Mesendoderm (in vitro differentiated cells): ENCODE data around the gene DAB1.

Source experiments
- DNase-seq: peaks from one replicate; pipeline ENCODE4 v3.0.0; 2013
- H2AK5ac ChIP-seq: 2 replicates; pipeline ENCODE4 v1.6.1; 2013; ENCODE audit warnings: low read length, inconsistent platforms
- H2BK120ac ChIP-seq: 2 replicates; pipeline ENCODE4 v1.6.1; 2013; ENCODE audit warnings: low read depth, mild to moderate bottlenecking, low read length, moderate library complexity, mixed read lengths
- H2BK15ac ChIP-seq: replicated peaks from 2 replicates; pipeline ENCODE4 v1.6.1; 2013; ENCODE audit warnings: low read depth, mild to moderate bottlenecking, moderate library complexity
- H2BK5ac ChIP-seq: 2 replicates; pipeline ENCODE4 v1.6.1; 2013; ENCODE audit warnings: low read length, inconsistent platforms
- H3K18ac ChIP-seq: 2 replicates; pipeline ENCODE4 v1.6.1; 2013; ENCODE audit warnings: mild to moderate bottlenecking, low read length, mixed read lengths
- H3K23ac ChIP-seq: one replicate; pipeline ENCODE4 v1.6.1; 2013; ENCODE audit warnings: low read length
- H3K27ac ChIP-seq: 2 replicates; pipeline ENCODE4 v1.5.1; 2013; ENCODE audit warnings: low read depth, mild to moderate bottlenecking, inconsistent platforms, low read length, moderate library complexity
- H3K27me3 ChIP-seq: 2 replicates; pipeline ENCODE4 v1.6.1; 2013; ENCODE audit warnings: low read length, control low read depth, mild to moderate bottlenecking, inconsistent platforms; ENCODE audit not compliant: insufficient read depth, poor library complexity
- H3K36me3 ChIP-seq: 2 replicates; pipeline ENCODE4 v1.6.1; 2013; ENCODE audit warnings: low read length, inconsistent platforms; ENCODE audit not compliant: control insufficient read depth, insufficient read depth
- H3K4ac ChIP-seq: one replicate; pipeline ENCODE4 v1.6.1; 2013; ENCODE audit warnings: low read depth, mild to moderate bottlenecking, low read length, moderate library complexity
- H3K4me1 ChIP-seq: 2 replicates; pipeline ENCODE4 v1.6.1; 2013; ENCODE audit warnings: low read depth, low read length, inconsistent platforms; ENCODE audit not compliant: control insufficient read depth
- H3K4me2 ChIP-seq: 2 replicates; pipeline ENCODE4 v1.6.1; 2013; ENCODE audit warnings: low read length
- H3K4me3 ChIP-seq: 2 replicates; pipeline ENCODE4 v1.5.1; 2013; ENCODE audit warnings: mild to moderate bottlenecking, low read length
- H3K56ac ChIP-seq: one replicate; pipeline ENCODE4 v1.6.1; 2013; ENCODE audit warnings: low read length
- H3K79me1 ChIP-seq: 2 replicates; pipeline ENCODE4 v1.6.1; 2013; ENCODE audit warnings: low read length, inconsistent platforms
- H3K79me2 ChIP-seq: 2 replicates; pipeline ENCODE4 v1.6.1; 2013; ENCODE audit warnings: mild to moderate bottlenecking, low read length; ENCODE audit not compliant: control insufficient read depth, insufficient read depth
- H3K9ac ChIP-seq: 2 replicates; pipeline ENCODE4 v1.6.1; 2013; ENCODE audit warnings: low read length, inconsistent platforms
- H4K5ac ChIP-seq: one replicate; pipeline ENCODE4 v1.6.1; 2013; ENCODE audit warnings: low read length
- H4K8ac ChIP-seq: one replicate; pipeline ENCODE4 v1.6.1; 2013; ENCODE audit warnings: low read depth, mild to moderate bottlenecking, control low read depth, low read length, moderate library complexity
- WGBS: extraction: QIAGEN DNeasy Blood & Tissue Kit; methylation state at CpG from one replicate; pipeline ENCODE4 v1.1.7; 2013; ENCODE audit warnings: low lambda C conversion rate, missing lambda C conversion rate; ENCODE audit not compliant: insufficient coverage; ENCODE audit errors: extremely low coverage; 5-methylcytosine and 5-hydroxymethylcytosine counted together

DAB1 gene

DNA sequence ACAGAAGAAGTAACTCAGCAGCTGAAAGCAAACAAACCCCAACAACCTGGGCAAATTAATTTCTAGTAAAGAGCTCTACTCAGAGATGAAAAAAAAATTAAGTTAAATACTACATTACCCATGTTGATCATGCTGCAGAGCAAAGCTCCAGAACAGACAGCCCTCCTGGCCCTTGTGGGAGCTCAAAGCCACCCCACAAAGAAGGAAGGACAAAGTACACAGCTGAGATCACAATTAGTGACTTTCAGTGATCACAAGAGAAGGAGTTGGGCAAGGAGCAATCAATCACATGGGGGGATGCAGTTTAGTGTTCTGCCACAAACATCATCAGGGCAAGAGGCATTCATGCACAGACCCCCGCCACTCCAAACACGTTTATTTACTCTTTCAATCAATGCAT lies 114.2 kb downstream of the DAB1 start:
- Histone ChIP-seq H2BK120ac (no peak overlapping the region), H3K9ac (no peak overlapping the region), H3K18ac (no peak overlapping the region), H3K79me2 (no peaks in the 10 kb centered on the region), H3K23ac (no peak overlapping the region), H3K4me2 (no peak overlapping the region), H3K4ac (no peak overlapping the region), H2AK5ac (no peak overlapping the region), H3K4me1 (no peaks in the 10 kb centered on the region), H3K27ac (no peak overlapping the region), H3K79me1 (peaks cover 3% of the 10 kb centered on the region), H3K27me3 (no peaks in the 10 kb centered on the region), H2BK15ac (no peak overlapping the region), H3K4me3 (no peak overlapping the region), H3K56ac (no peak overlapping the region), H3K36me3 (no peaks in the 10 kb centered on the region), H2BK5ac (no peak overlapping the region), H4K5ac (no peak overlapping the region), H4K8ac (no peak overlapping the region)
- no peak for DNase-seq
- no CpG with 5 or more reads among the region's 2 CpGs for WGBS

- peaks cover 9% of the 10 kb centered on the region for H3K4me1 ChIP-seq
- no peak overlapping the region for H3K4me3 ChIP-seq
- no CpG with 5 or more reads among the region's 4 CpGs for WGBS
- no peak overlapping the region for H3K18ac ChIP-seq
- H3K36me3 ChIP-seq: no peaks in the 10 kb centered on the region
- no peak overlapping the region for H2BK5ac ChIP-seq
- no peaks in the 10 kb centered on the region for H3K27me3 ChIP-seq
- no peak overlapping the region for H2AK5ac ChIP-seq
- no peak overlapping the region for H4K5ac ChIP-seq
- H3K4me2 ChIP-seq: no peak overlapping the region
- no peaks in the 10 kb centered on the region for H3K79me2 ChIP-seq
- H3K27ac ChIP-seq: no peak overlapping the region
- no peak overlapping the region for H3K23ac ChIP-seq
- H3K79me1 ChIP-seq: peaks cover 7% of the 10 kb centered on the region
- H2BK15ac ChIP-seq: no peak overlapping the region
- H3K9ac ChIP-seq: no peak overlapping the region
- peak; percentile 94 for DNase-seq
- no peak overlapping the region for H3K56ac ChIP-seq
- H2BK120ac ChIP-seq: no peak overlapping the region
- H4K8ac ChIP-seq: no peak overlapping the region
- no peak overlapping the region for H3K4ac ChIP-seq
Observed at GRCh38 chr1:57307392-57308170, 116.3 kb downstream of the DAB1 start.

DNA sequence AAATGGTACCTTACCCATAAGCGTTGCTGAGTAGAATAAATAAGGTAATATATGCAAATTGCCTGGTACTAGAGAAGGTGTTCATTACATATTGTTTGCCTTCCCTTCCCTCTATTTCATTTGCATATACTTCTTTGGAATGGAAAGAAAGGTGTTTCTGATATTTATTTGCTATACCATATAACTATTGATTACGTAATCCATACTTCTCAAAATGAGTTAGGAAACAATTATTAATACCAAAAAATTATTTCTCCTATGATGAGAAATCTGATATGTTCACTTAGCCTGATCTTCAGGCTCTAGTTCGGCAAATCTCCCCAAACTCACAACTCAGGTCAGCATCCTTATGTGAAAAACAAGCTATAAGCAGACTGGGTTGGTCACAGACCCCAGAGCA lies 119.3 kb downstream of the DAB1 start:
- no peak overlapping the region for H3K9ac ChIP-seq
- no peak overlapping the region for H3K23ac ChIP-seq
- no peak overlapping the region for H2AK5ac ChIP-seq
- H3K36me3 ChIP-seq: no peaks in the 10 kb centered on the region
- H3K4ac ChIP-seq: no peak overlapping the region
- no peak overlapping the region for H2BK5ac ChIP-seq
- H2BK120ac ChIP-seq: no peak overlapping the region
- DNase-seq: no peak
- H3K4me2 ChIP-seq: no peak overlapping the region
- peak overlapping the region; percentile 25 for H3K18ac ChIP-seq
- no peak overlapping the region for H3K27ac ChIP-seq
- H4K5ac ChIP-seq: no peak overlapping the region
- no peak overlapping the region for H3K4me3 ChIP-seq
- peaks cover 11% of the 10 kb centered on the region for H3K79me1 ChIP-seq
- H3K27me3 ChIP-seq: no peaks in the 10 kb centered on the region
- peaks cover 9% of the 10 kb centered on the region for H3K4me1 ChIP-seq
- H2BK15ac ChIP-seq: no peak overlapping the region
- H4K8ac ChIP-seq: no peak overlapping the region
- no CpG with 5 or more reads among the region's 3 CpGs for WGBS
- H3K56ac ChIP-seq: no peak overlapping the region
- no peaks in the 10 kb centered on the region for H3K79me2 ChIP-seq

- Histone ChIP-seq H3K4me2 (no peak overlapping the region), H3K4me1 (peaks cover 9% of the 10 kb centered on the region), H4K5ac (no peak overlapping the region), H3K36me3 (no peaks in the 10 kb centered on the region), H2BK15ac (no peak overlapping the region), H3K4ac (no peak overlapping the region), H3K4me3 (no peak overlapping the region), H4K8ac (no peak overlapping the region), H3K27me3 (no peaks in the 10 kb centered on the region), H2BK120ac (no peak overlapping the region), H3K56ac (no peak overlapping the region), H3K9ac (no peak overlapping the region), H3K18ac (peak overlapping the region; percentile 20), H2BK5ac (no peak overlapping the region), H3K27ac (no peak overlapping the region), H3K23ac (no peak overlapping the region), H2AK5ac (no peak overlapping the region), H3K79me2 (no peaks in the 10 kb centered on the region), H3K79me1 (peaks cover 11% of the 10 kb centered on the region)
- WGBS: no CpG with 5 or more reads among the region's 5 CpGs
- DNase-seq: no peak
Observed at GRCh38 chr1:57302812-57303596, 120.9 kb downstream of the DAB1 start.

DNA sequence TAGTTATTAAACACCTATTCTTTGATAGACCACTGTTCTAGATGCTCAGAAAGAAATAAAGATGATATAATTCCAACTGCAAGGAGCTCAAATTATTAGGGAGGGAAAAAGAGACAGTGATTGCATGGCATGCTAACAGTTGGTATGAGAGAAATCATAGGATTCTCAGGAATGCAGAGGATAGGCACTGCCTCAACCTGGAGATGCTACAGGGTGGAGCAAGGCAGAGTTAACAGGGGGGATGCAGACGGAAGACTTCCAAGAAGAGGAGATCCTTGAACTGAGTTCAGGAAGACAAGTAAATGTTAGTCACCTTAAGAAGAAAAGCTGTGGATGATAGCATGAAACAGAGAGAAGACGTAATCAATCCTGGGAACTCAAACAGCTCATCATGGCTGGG lies 123.7 kb downstream of the DAB1 start:
- Histone ChIP-seq H2BK120ac (no peak overlapping the region), H4K5ac (no peak overlapping the region), H3K18ac (no peak overlapping the region), H3K4ac (no peak overlapping the region), H3K79me2 (no peaks in the 10 kb centered on the region), H3K4me3 (no peak overlapping the region), H2AK5ac (no peak overlapping the region), H3K4me1 (peaks cover 9% of the 10 kb centered on the region), H3K4me2 (no peak overlapping the region), H3K23ac (no peak overlapping the region), H3K27me3 (no peaks in the 10 kb centered on the region), H3K27ac (no peak overlapping the region), H3K36me3 (no peaks in the 10 kb centered on the region), H3K56ac (no peak overlapping the region), H2BK5ac (no peak overlapping the region), H2BK15ac (no peak overlapping the region), H4K8ac (no peak overlapping the region), H3K9ac (no peak overlapping the region), H3K79me1 (peaks cover 8% of the 10 kb centered on the region)
- DNase-seq: peak; percentile 72
- WGBS: no CpG with 5 or more reads among the region's 2 CpGs
